ACHN (cell line): ENCODE data around the gene ARL2.
A peak's percentile ranks its signal among the peaks of the same experiment; 100 is the strongest.

Source experiments
- DNase-seq: peaks from one replicate; pipeline ENCODE4 v3.0.0-alpha.2; 2015
- in situ Hi-C: cut with HindIII; loops from 2 replicates; pipeline ENCODE4 v1.10.0; 2017; ENCODE audit warnings: low sequenced_read_pairs, low pct_ligation_motif_present, low pct_unique_long_range_greater_than_20kb

Gene ARL2

GRCh38 chr11:65040847-65041622, 27.1 kb downstream of the ARL2 start, which contains the start of gene SAC3D1:
TSS of gene SAC3D1 (plus strand) at chr11:65041210. CDS start at chr11:65041293, 83 bp downstream.
- in situ Hi-C loops = no loop called here

GRCh38 chr11:65042891-65043290, 28.9 kb downstream of the ARL2 start:
- no peak for DNase-seq
- in situ Hi-C loops = no loop called here

More at GRCh38 chr11:65040847-65041622, 27.1 kb downstream of the ARL2 start, which contains the start of gene SAC3D1:
- DNase-seq = peak; percentile 93

- no peak for DNase-seq
- in situ Hi-C loops = no loop called here
Observed at GRCh38 chr11:65043881-65044501, 30.0 kb downstream of the ARL2 start.

- DNase-seq = no peak
- in situ Hi-C loops = no loop called here
Observed at GRCh38 chr11:65045061-65045460, 31.1 kb downstream of the ARL2 start.

- DNase-seq = no peak
- in situ Hi-C loops = no loop called here
Observed at GRCh38 chr11:65045728-65046127, 31.8 kb downstream of the ARL2 start.

- in situ Hi-C loops = no loop called here
- DNase-seq = no peak
Observed at GRCh38 chr11:65047581-65048422, 33.8 kb downstream of the ARL2 start.

GRCh38 chr11:65051398-65051858, 37.5 kb downstream of the ARL2 start:
- in situ Hi-C loops = no loop called here
- DNase-seq = no peak

GRCh38 chr11:65053827-65054508, 40.0 kb downstream of the ARL2 start:
- in situ Hi-C loops = no loop called here
- no peak for DNase-seq

GRCh38 chr11:65055538-65055937, 41.6 kb downstream of the ARL2 start:
- in situ Hi-C loops = no loop called here
- DNase-seq = no peak

GRCh38 chr11:65056999-65057398, 43.0 kb downstream of the ARL2 start:
- DNase-seq = no peak
- in situ Hi-C loops = no loop called here

- in situ Hi-C loops = no loop called here
- DNase-seq = no peak
Observed at GRCh38 chr11:65057526-65057925, 43.6 kb downstream of the ARL2 start.

GRCh38 chr11:65058012-65058411, 44.1 kb downstream of the ARL2 start:
- no peak for DNase-seq
- in situ Hi-C loops = no loop called here

- in situ Hi-C loops = no loop called here
- no peak for DNase-seq
Observed at GRCh38 chr11:65058419-65059054, 44.6 kb downstream of the ARL2 start, which contains the start of gene NAALADL1. TSS of gene NAALADL1 (minus strand) at chr11:65058553. CDS start at chr11:65058521, 32 bp downstream.

GRCh38 chr11:65059523-65059922, 45.6 kb downstream of the ARL2 start:
- in situ Hi-C loops = no loop called here
- no peak for DNase-seq

GRCh38 chr11:65059959-65060824, 46.2 kb downstream of the ARL2 start:
- in situ Hi-C loops = no loop called here
- no peak for DNase-seq

- DNase-seq = no peak
- in situ Hi-C loops = no loop called here
Observed at GRCh38 chr11:65060913-65061408, 47.0 kb downstream of the ARL2 start.

GRCh38 chr11:65063532-65063931, 49.6 kb downstream of the ARL2 start:
- no peak for DNase-seq
- in situ Hi-C loops = no loop called here
